ENCODE results near the gene IPO13.

IPO13 gene

GRCh38 chr1:43974443-43975248, 27.9 kb downstream of the IPO13 start, which contains the start of gene ATP6V0B:
Gene ATP6V0B (plus strand): TSS chr1:43974960. CDS start chr1:43975041, 81 bp downstream.
- DNase-seq (ENCODE audit: low read depth in 2 of 2), result peak; percentile 87 to 93

GRCh38 chr1:43975249-43975961, 28.7 kb downstream of the IPO13 start:
- no peak for DNase-seq (ENCODE audit: low read depth in 2 of 2)

- DNase-seq (ENCODE audit: low read depth in 2 of 2), result no peak
Observed at GRCh38 chr1:43976045-43976444, 29.3 kb downstream of the IPO13 start.

- no peak for DNase-seq (ENCODE audit: low read depth in 2 of 2)
Observed at GRCh38 chr1:43976890-43977289, 30.1 kb downstream of the IPO13 start.

GRCh38 chr1:43977376-43978263, 30.9 kb downstream of the IPO13 start:
- no peak for DNase-seq (ENCODE audit: low read depth in 2 of 2)

GRCh38 chr1:43978264-43978550, 31.5 kb downstream of the IPO13 start:
- DNase-seq (ENCODE audit: low read depth in 2 of 2), result no peak

GRCh38 chr1:43978551-43979260, 32.0 kb downstream of the IPO13 start, which contains the start of gene B4GALT2:
Gene B4GALT2 (plus strand): TSS chr1:43979210. CDS start chr1:43981161, 1,951 bp downstream.
- DNase-seq (ENCODE audit: low read depth in 2 of 2), result peak in 1 of 2 donors; percentile 34

- no peak for DNase-seq (ENCODE audit: low read depth in 2 of 2)
Observed at GRCh38 chr1:43979261-43979527, 32.4 kb downstream of the IPO13 start.

GRCh38 chr1:43979528-43980254, 32.9 kb downstream of the IPO13 start:
- DNase-seq (ENCODE audit: low read depth in 2 of 2), result peak in 1 of 2 donors; percentile 26

- DNase-seq (ENCODE audit: low read depth in 2 of 2), result no peak
Observed at GRCh38 chr1:43980255-43981134, 33.7 kb downstream of the IPO13 start.

- no peak for DNase-seq (ENCODE audit: low read depth in 2 of 2)
Observed at GRCh38 chr1:43981135-43981491, 34.4 kb downstream of the IPO13 start.

GRCh38 chr1:43981636-43982035, 34.9 kb downstream of the IPO13 start:
- no peak for DNase-seq (ENCODE audit: low read depth in 2 of 2)

GRCh38 chr1:43982241-43982640, 35.5 kb downstream of the IPO13 start:
- DNase-seq (ENCODE audit: low read depth in 2 of 2), result no peak

GRCh38 chr1:43982808-43983207, 36.1 kb downstream of the IPO13 start:
- no peak for DNase-seq (ENCODE audit: low read depth in 2 of 2)

GRCh38 chr1:43983253-43983899, 36.6 kb downstream of the IPO13 start:
- DNase-seq (ENCODE audit: low read depth in 2 of 2), result no peak

GRCh38 chr1:43984855-43985254, 38.1 kb downstream of the IPO13 start:
- DNase-seq (ENCODE audit: low read depth in 2 of 2), result no peak

GRCh38 chr1:43985984-43986595, 39.3 kb downstream of the IPO13 start:
- no peak for DNase-seq (ENCODE audit: low read depth in 2 of 2)

- no peak for DNase-seq (ENCODE audit: low read depth in 2 of 2)
Observed at GRCh38 chr1:43986712-43987111, 40.0 kb downstream of the IPO13 start.
